Astrocyte of the spinal cord (primary cell): ENCODE measurements around the gene STK39.

Experiments used
- DNase-seq: peaks from one replicate; pipeline ENCODE4 v3.0.0; 2011; ENCODE audit warnings: low read depth, low spot score
- H3K4me3 ChIP-seq: 2 replicates; pipeline ENCODE4 v1.5.1; 2011; ENCODE audit warnings: low read depth, mild to moderate bottlenecking, low read length, moderate library complexity
- in situ Hi-C: cut with HindIII; loops from 2 replicates; pipeline ENCODE4 v1.10.0; 2017; ENCODE audit warnings: low sequenced_read_pairs
- TF ChIP-seq, protein P1 (sequence below): IDR thresholded peaks from 2 replicates; pipeline ENCODE4 v1.5.1; 2012; ENCODE audit warnings: low read depth, mild to moderate bottlenecking, low read length, inconsistent platforms

The STK39 gene

DNA sequence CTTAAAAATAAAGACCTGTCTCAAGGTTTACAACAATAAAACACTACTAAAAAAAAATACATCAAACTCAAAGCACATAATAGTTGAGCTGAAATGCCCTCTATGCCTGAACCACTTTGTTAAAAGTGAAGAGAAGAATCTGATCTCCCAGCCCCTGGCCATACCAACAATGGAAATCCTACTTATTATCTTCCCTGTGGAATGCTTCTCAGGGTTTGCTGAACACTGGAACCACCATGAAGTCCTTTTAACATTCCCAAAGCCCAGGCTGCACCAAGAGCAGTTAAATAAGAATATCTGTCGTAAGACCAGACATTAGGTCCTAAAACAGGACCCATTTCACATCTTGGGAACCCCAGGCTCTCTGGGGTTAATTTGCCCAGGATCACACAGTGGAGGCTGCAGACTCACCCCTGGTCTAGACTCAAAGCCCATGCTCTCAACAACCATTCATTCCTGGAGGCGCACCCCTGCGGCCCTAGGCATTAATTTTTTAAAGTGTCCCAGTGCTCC lies 285.8 kb downstream of the STK39 start:
- in situ Hi-C loops = no loop called here
- TF ChIP-seq, protein P1, sequence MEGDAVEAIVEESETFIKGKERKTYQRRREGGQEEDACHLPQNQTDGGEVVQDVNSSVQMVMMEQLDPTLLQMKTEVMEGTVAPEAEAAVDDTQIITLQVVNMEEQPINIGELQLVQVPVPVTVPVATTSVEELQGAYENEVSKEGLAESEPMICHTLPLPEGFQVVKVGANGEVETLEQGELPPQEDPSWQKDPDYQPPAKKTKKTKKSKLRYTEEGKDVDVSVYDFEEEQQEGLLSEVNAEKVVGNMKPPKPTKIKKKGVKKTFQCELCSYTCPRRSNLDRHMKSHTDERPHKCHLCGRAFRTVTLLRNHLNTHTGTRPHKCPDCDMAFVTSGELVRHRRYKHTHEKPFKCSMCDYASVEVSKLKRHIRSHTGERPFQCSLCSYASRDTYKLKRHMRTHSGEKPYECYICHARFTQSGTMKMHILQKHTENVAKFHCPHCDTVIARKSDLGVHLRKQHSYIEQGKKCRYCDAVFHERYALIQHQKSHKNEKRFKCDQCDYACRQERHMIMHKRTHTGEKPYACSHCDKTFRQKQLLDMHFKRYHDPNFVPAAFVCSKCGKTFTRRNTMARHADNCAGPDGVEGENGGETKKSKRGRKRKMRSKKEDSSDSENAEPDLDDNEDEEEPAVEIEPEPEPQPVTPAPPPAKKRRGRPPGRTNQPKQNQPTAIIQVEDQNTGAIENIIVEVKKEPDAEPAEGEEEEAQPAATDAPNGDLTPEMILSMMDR = no peak
- no peak for DNase-seq
- H3K4me3 ChIP-seq = no peak overlapping the region

DNA sequence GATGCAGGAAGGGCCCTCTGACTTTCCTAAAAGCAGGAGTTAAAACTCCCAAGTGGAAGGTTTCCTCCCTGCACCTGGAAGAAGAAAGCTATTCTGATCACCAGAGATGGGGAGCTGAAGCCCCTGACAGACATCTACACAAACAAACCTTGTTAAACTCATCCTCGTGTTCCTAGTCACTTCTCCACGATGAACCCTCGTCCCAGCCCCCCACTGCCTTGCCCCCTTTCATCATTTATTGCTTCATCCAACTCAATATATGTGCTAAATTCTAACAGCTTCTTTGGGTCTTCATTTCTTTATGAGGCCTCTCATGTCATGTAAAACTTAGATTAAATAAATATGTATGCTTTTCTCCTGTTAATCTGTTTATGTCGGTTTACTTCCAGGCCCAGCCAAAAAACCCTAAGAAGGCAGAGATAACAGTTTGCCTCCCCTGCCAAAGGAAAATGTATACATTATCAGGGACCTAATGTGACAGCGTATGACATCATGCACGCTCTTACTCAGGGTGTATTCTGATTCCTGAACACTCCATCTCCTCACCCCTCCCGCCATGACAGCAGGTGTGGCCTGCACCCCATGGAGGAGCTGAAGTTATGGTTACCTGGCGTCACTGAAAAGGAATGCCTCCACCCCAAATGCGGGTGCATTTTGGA lies 287.2 kb downstream of the STK39 start:
- no peak overlapping the region for H3K4me3 ChIP-seq
- DNase-seq = no peak
- TF ChIP-seq, protein P1 = no peak
- in situ Hi-C loops = no loop called here

DNA sequence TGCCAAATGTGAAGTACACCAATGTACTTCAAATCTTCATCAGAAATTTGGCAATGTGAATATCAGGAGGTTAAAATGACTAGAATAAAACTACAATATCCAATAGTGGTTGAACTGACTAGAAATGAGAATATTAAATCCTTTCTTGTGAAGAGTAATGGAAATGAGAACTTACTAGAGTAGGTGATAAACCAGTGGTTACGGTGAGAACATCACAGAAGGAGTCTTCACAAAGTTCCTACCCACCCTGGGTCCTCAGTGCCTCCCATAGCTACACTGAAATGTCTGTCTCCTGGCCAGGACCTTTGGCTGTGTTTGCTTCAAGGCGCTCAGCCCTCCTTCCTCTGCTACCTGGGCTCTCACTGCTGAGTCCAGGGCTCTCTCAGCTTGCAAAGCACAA lies 289.7 kb downstream of the STK39 start:
- no peak for DNase-seq
- H3K4me3 ChIP-seq = no peak overlapping the region
- in situ Hi-C loops = no loop called here
- TF ChIP-seq, protein P1 = no peak

DNA sequence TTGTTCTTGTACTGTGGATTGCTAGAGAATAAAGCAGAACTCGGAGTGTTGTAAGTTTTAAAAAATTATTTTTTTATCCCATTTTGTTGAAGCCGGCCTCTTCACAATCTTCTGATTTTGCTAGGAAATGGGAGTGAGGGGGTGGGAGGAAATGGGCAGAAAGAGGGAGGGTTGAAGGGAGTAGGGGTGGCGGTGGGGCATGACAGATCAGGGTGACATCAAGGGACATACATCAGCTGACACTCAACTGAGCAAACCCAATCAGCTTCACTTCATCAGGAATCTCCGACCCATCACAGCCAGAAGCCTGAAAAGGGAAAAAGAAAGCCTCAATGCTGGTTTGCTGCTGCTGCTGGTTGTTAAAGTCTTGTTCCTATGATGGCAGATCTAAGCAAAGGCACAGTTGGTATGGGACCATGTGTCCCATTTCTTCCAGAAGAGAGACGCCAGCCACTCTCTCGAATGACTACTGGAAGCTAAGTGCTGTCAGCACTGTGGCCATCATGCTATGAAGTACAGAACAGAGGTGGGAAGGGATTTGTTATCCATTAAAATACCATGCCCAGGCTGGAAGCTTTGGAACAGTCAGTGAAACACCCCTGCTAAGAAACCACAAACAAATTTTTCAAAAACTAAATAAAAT lies 292.0 kb downstream of the STK39 start:
- TF ChIP-seq, protein P1 = no peak
- H3K4me3 ChIP-seq = no peak overlapping the region
- in situ Hi-C loops = no loop called here
- DNase-seq = no peak

DNA sequence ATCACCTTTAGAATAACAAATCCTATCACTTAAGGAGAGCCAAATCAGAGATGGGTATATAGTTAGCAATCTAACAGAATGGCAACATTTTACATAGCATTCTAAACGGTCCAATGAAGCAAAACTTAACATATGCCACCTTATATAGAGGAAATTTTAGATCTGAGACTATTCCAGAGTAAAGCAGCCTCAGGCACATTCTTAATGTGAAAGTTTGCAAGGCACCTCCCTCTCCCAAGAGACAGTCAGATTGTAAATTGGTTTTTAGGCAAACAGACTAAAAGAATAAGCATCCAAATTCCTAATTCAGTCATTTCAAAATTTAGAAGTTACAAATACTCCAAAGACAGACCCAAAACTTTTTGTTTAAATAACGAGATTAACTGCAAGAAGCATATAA lies 292.9 kb downstream of the STK39 start:
- TF ChIP-seq, protein P1 = no peak
- H3K4me3 ChIP-seq = no peak overlapping the region
- DNase-seq = no peak
- in situ Hi-C loops = no loop called here

DNA sequence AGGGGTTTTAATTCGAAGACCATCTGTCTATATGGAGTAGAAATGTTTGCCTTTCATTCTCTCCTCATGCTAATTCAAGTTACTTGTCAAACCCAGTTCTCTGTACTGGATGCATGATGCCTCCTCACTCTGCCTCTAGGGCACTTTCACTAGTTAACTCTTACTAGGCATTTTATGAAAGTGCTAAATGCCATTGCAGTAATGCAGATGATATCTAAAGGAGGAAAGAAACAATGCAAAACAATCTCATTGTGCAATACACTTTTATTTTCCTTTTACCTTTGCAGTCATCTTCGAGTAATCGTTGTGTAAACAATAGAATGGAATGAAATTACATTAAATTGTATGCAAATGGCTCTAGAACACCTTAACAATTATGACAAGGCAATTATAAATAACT lies 293.6 kb downstream of the STK39 start:
- TF ChIP-seq, protein P1 = no peak
- in situ Hi-C loops = no loop called here
- H3K4me3 ChIP-seq = no peak overlapping the region
- no peak for DNase-seq
